ENCODE data around the gene ADNP.

- TF ChIP-seq CTCF (IDR thresholded peaks at IDR 0.05) (no peak), POLR2A (IDR thresholded peaks at IDR 0.05) (no peak)
Observed at GRCh38 chr20:50926530-50926929, 4.7 kb downstream of the ADNP start.

All from Peyer's patch (tissue), 4 donors.